Measurements from ENCODE around the gene RSAD1.

Gene RSAD1

DNA sequence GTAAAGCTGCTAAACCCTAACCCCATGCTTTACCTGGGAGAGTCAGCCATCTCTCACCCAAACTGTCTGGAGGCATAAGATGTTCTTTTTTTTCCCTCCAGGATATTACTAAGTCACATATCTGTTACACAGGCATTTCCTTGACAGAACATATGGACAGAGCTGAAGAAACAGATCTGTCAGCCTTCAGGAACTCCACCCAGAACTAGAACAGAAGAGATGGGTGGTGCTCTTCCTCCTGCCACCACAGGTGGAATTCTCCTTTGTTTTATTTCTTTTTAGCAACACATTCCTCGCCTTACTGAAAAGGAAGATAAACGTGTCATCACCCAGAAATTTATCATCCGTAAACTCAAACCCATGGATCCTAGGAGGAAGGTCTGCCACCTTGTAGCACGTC lies 38.4 kb downstream of the RSAD1 start:
- H3K36me3 ChIP-seq (ENCODE audit: control insufficient read depth, low read length), result no peaks in the 10 kb centered on the region
- H3K4me3 ChIP-seq (ENCODE audit: low read length), result no peak overlapping the region
- no peaks in the 10 kb centered on the region for H3K9me2 ChIP-seq (replicated peaks; ENCODE audit: control insufficient read depth, low read length)
- H3K4me2 ChIP-seq (ENCODE audit: low read length), result no peak overlapping the region
- no peaks in the 10 kb centered on the region for H3K9me3 ChIP-seq (ENCODE audit: control insufficient read depth, insufficient read depth, low read length)
- no peak overlapping the region for H3K27ac ChIP-seq (ENCODE audit: low read depth, low read length)
- no peaks in the 10 kb centered on the region for H4K20me1 ChIP-seq (ENCODE audit: control insufficient read depth, insufficient read depth, low read depth, low read length)
- H3K4me1 ChIP-seq (ENCODE audit: control insufficient read depth, low read length), result peaks cover 10% of the 10 kb centered on the region
- H3F3A ChIP-seq (ENCODE audit: control insufficient read depth, insufficient read depth), result no peaks in the 10 kb centered on the region
- no peaks in the 10 kb centered on the region for H3K79me2 ChIP-seq (ENCODE audit: control insufficient read depth, low read length)
- TF ChIP-seq EZH2phosphoT487 (IDR thresholded peaks at IDR 0.05; ENCODE audit: borderline replicate concordance, low read length), result no peak
- TF ChIP-seq, protein P1, sequence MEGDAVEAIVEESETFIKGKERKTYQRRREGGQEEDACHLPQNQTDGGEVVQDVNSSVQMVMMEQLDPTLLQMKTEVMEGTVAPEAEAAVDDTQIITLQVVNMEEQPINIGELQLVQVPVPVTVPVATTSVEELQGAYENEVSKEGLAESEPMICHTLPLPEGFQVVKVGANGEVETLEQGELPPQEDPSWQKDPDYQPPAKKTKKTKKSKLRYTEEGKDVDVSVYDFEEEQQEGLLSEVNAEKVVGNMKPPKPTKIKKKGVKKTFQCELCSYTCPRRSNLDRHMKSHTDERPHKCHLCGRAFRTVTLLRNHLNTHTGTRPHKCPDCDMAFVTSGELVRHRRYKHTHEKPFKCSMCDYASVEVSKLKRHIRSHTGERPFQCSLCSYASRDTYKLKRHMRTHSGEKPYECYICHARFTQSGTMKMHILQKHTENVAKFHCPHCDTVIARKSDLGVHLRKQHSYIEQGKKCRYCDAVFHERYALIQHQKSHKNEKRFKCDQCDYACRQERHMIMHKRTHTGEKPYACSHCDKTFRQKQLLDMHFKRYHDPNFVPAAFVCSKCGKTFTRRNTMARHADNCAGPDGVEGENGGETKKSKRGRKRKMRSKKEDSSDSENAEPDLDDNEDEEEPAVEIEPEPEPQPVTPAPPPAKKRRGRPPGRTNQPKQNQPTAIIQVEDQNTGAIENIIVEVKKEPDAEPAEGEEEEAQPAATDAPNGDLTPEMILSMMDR (IDR thresholded peaks at IDR 0.05; ENCODE audit: low read depth, low read length, poor library complexity, severe bottlenecking), result no peak
- H3K27me3 ChIP-seq (ENCODE audit: control insufficient read depth, low read length), result no peaks in the 10 kb centered on the region

DNA sequence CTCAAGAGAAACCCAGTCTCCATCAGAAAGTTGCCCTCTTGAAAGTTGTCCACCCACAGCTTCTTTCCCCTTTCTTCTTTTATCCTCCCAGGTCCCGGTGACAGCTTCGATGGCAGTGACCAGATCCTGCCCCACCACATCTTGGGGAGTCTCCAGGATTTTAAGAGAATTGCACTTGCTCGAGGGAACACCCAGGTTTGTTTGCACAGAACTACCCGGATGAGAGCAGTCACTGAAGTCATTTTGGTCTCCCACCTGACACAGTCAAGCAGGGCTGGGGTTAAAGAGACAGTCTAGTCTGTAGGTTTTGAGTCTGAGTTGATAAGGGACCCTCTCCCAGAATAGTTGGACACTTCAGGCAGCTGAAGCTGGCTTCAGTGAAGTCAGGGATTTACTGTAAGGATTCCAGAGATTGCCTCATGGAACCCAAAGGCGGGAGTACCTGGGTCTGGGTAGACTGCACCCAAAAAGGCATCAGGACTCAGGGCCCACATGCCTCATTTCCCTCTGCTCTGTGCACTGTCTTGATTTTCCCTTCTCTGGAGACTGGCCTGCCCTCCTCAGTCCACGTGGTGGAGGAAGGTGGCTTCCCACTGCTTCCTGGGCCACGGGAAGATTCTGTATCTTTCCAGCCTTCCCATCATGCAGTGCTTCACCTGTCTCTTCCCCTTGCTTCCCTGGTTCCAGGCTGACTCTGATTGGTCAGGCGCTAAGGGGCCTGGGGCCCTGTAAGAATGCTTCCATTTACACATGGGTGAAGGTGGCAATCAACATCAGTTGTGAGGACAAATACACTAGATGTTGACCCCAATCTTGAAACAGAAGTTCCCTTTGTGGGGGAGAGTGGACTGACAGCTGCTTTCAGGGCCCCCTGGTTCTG lies 39.1 kb downstream of the RSAD1 start:
- Histone ChIP-seq H3K27me3 (ENCODE audit: control insufficient read depth, low read length) (no peaks in the 10 kb centered on the region), H3K9me3 (ENCODE audit: control insufficient read depth, insufficient read depth, low read length) (no peaks in the 10 kb centered on the region), H3K79me2 (ENCODE audit: control insufficient read depth, low read length) (no peaks in the 10 kb centered on the region), H3K36me3 (ENCODE audit: control insufficient read depth, low read length) (no peaks in the 10 kb centered on the region), H4K20me1 (ENCODE audit: control insufficient read depth, insufficient read depth, low read depth, low read length) (no peaks in the 10 kb centered on the region), H3K4me1 (ENCODE audit: control insufficient read depth, low read length) (peaks cover 10% of the 10 kb centered on the region), H3F3A (ENCODE audit: control insufficient read depth, insufficient read depth) (no peaks in the 10 kb centered on the region), H3K27ac (ENCODE audit: low read depth, low read length) (no peak overlapping the region), H3K4me3 (ENCODE audit: low read length) (no peak overlapping the region), H3K4me2 (ENCODE audit: low read length) (no peak overlapping the region), H3K9me2 (replicated peaks; ENCODE audit: control insufficient read depth, low read length) (no peaks in the 10 kb centered on the region)
- no peak for TF ChIP-seq EZH2phosphoT487 (IDR thresholded peaks at IDR 0.05; ENCODE audit: borderline replicate concordance, low read length)
- TF ChIP-seq, protein P1 (IDR thresholded peaks at IDR 0.05; ENCODE audit: low read depth, low read length, poor library complexity, severe bottlenecking), result no peak

DNA sequence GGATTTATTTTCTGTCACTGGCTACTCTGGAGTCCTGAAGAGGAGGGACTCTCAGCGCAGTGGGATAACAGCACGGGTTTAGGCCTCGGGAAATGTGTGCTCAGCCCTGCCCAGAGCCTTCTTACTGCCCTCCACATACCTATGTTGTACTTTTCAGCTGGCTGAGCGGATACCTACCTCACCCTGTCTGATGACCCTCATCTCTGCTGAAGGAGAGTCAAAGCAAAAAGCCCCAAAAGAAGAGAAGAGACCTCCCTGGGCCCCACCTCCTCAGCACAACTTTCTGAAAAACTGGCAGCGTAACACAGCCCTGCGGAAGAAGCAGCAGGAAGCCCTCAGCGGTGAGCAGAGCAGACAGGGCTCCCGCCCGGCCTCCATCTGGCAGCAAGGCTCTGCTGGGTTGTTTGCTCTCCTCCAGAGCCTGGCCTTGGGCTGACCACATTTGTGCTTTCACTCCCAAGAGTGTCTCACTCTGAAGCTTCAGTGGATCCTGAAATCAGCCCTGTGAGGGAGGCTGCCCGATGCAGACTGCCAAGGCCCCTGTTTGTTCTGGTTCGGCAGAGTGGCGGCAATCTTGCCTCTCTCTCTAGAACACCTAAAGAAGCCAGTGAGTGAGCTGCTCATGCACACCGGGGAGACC lies 39.8 kb downstream of the RSAD1 start:
- no peak overlapping the region for H3K27ac ChIP-seq (ENCODE audit: low read depth, low read length)
- no peak overlapping the region for H3K4me2 ChIP-seq (ENCODE audit: low read length)
- no peaks in the 10 kb centered on the region for H3K9me3 ChIP-seq (ENCODE audit: control insufficient read depth, insufficient read depth, low read length)
- H3K9me2 ChIP-seq (replicated peaks; ENCODE audit: control insufficient read depth, low read length), result no peaks in the 10 kb centered on the region
- no peaks in the 10 kb centered on the region for H3F3A ChIP-seq (ENCODE audit: control insufficient read depth, insufficient read depth)
- H3K4me1 ChIP-seq (ENCODE audit: control insufficient read depth, low read length), result peaks cover 10% of the 10 kb centered on the region
- no peaks in the 10 kb centered on the region for H4K20me1 ChIP-seq (ENCODE audit: control insufficient read depth, insufficient read depth, low read depth, low read length)
- H3K79me2 ChIP-seq (ENCODE audit: control insufficient read depth, low read length), result no peaks in the 10 kb centered on the region
- TF ChIP-seq, protein P1 (IDR thresholded peaks at IDR 0.05; ENCODE audit: low read depth, low read length, poor library complexity, severe bottlenecking), result no peak
- TF ChIP-seq EZH2phosphoT487 (IDR thresholded peaks at IDR 0.05; ENCODE audit: borderline replicate concordance, low read length), result no peak
- H3K36me3 ChIP-seq (ENCODE audit: control insufficient read depth, low read length), result no peaks in the 10 kb centered on the region
- no peaks in the 10 kb centered on the region for H3K27me3 ChIP-seq (ENCODE audit: control insufficient read depth, low read length)
- H3K4me3 ChIP-seq (ENCODE audit: low read length), result no peak overlapping the region
